Occipital lobe (tissue), 2 donors: ENCODE measurements around the gene TEF. TPM values are rescaled to one million over a fixed set of nuclear protein-coding genes. Genes with fewer than 3 reads are reported as not detected.

Source experiments
- DNase-seq: peaks from one replicate; lab custom pipeline; 2025; lab: John Stamatoyannopoulos, UW
- total RNA-seq: library from RNA; depleted of rRNA; stranded (reverse); fragments of >200 nt; gene quantifications from one replicate; pipeline ENCODE4 v1.2.3, GENCODE V29; 2014

TEF gene
- total RNA-seq, 1 donor from 2014 or later: 10.0 TPM

DNA sequence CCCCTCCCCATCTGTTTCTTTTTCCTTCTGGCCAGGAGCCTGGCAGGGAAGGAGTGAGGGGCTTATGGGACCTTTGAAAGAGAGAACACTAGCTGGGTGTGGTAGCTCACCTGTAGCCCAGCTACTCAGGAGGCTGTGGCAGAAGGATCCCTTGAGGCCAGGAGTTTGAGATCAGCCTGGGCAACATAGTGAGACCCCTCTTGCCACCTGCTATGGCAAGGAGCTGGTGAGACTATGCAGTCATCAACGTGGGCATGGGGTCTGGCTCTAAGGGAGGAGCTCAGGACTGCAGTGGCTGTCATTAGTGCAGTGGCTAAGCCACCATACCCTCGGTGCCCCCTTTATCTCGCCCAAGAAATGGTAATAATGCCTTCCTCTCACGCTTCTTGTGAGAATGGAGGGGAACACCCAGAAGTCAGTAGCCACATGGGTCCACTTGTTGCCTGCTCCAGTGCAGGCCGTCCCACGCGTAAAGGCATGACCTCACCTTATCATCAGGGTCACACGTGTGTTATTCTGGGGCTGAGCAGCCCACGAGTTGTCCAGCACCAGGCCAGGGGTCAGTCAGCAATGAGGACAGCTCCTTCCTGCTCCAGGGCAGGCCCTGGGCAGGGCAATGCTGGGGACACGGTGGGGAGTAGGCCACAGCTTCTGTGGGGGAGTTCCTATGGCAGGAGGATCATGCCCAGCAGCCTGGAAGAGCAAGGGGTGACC, 27.7 kb upstream of the TEF start:
- no peak for DNase-seq

DNA sequence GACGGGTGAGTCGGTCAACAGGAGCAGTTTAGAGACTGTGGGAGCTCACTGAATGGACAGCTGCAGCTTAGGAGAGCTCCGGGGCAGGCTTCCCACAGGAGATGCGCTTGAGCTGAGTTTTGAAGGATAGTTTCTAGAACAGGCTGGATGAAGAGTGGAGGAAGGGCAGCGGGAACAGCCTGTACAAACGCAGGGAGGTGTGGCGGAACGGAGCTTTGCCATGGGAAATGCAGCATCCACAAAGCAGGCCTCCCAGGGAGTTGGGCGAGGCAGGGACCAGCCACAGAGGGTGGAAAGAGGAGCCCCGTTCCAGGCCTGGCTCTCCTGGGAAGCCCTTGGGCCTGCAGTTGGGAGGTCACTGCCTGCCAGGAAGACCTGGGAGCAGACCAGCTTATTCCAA, 26.8 kb upstream of the TEF start:
- DNase-seq: no peak

DNA sequence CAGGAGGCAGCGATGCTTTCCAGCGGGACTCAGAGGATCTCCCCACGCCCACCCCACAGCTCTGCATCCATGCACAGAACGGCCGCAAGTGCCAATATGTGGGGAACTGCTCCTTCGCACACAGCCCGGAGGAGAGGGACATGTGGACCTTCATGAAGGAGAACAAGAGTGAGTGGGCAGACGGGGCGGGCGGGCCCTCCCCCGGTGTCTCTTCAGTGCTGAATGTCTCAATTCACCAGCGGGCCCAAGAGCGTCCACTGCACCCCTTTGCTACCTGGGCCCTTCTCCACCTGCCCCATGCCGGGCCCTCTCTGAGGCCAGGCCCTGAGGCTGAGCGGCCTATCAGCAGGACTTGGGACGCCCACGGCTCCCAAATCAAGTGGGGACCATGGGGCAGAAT, 25.8 kb upstream of the TEF start:
- DNase-seq: no peak

DNA sequence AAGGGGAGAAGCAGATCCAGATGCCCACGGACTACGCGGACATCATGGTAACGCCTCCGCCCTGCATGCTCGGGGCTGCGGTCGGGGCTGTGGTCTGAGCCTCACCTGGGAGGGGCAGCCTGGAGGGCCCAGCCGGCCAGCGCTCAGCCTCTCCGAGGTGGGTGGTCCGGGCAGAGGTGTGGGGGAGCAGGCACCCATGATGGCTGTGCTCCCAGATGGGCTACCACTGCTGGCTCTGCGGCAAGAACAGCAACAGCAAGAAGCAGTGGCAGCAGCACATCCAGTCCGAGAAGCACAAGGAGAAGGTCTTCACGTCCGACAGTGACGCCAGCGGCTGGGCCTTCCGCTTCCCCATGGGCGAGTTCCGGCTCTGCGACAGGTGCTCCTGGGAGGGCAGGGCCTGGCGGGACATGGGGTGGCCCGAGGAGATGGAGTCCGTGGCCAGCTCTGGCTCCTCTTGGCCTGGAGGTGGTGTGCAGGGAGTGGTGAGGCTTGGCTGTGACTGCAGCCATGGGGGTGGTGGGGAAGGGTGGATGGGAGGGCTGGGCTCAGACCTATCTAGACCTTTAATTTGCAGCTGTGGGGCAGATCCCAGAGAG, 25.2 kb upstream of the TEF start:
- no peak for DNase-seq

- no peak for DNase-seq
Measured at GRCh38 chr22:41357191-41357590, 24.6 kb upstream of the TEF start.

- DNase-seq: no peak
Measured at GRCh38 chr22:41358927-41359326, 22.8 kb upstream of the TEF start.

GRCh38 chr22:41359376-41359775, 22.4 kb upstream of the TEF start:
- DNase-seq: no peak

GRCh38 chr22:41360126-41360525, 21.6 kb upstream of the TEF start:
- no peak for DNase-seq

DNA sequence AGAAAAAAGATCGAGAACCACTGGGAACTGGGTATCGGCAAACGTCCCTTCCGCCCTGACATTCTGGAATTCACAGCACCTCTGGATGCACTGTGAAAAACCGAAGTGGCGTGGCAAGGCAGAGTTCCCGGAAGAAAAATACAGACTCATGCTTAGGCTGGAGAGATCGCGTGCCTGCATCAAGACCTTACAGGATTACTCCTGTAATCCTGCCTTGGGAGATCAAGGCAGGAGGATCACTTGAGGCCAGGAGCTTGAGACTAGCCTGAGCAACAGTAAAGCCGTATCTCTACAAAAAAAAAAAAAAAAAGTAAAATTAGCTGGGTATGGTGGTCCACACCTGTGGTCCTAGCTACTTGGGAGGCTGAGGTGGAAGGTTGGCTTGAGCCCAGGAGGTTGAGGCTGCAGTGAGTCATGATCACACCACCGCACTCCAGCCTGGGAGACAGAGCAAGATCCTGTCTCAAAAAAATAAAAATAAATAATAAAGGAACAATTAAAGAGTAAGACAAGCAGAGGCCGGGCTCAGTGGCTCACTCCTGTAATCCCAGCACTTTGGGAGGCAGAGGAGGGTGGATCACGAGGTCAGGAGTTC, 19.9 kb upstream of the TEF start:
- no peak for DNase-seq

GRCh38 chr22:41362615-41363014, 19.1 kb upstream of the TEF start:
- DNase-seq: no peak

DNA sequence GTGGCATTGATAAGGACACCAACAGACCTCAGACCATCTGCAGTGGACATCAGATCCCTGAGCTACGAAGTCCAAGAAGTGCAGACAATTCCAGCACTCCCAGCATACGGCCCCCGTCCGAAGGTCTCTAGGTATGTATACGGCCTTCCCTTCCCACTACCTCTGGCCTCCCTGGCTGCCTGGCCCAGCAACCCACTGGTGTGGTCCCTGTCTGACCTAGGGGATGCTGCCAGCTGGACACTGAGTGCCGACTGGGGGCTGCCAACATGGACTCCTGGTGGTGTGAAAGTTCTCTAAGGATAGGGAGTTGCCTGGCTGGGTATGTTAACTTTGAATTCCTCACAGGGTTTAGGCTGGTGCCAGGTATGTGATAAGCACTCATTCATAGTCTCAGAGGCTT, 17.5 kb upstream of the TEF start:
- no peak for DNase-seq

DNA sequence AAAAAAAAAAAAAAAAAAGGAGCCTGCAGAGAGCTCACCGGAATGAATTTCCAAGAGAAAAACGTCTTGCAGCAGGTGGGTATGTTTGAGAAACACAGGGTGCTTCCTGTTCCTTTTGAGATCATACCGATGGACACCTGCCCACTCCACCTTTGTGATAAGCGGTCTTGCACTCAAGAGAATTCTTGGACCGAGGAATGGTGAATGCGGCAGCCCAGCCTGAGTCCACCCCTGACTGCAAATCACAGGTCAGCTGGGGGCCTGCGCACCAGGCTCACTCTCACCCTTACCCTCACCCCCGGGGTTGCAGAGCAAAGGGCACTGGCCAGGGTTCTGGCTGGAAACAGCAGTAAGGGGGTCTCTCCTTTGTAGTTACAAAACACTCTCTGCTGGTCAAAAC, 16.8 kb upstream of the TEF start:
- DNase-seq: no peak

GRCh38 chr22:41365425-41365824, 16.3 kb upstream of the TEF start:
- no peak for DNase-seq

DNA sequence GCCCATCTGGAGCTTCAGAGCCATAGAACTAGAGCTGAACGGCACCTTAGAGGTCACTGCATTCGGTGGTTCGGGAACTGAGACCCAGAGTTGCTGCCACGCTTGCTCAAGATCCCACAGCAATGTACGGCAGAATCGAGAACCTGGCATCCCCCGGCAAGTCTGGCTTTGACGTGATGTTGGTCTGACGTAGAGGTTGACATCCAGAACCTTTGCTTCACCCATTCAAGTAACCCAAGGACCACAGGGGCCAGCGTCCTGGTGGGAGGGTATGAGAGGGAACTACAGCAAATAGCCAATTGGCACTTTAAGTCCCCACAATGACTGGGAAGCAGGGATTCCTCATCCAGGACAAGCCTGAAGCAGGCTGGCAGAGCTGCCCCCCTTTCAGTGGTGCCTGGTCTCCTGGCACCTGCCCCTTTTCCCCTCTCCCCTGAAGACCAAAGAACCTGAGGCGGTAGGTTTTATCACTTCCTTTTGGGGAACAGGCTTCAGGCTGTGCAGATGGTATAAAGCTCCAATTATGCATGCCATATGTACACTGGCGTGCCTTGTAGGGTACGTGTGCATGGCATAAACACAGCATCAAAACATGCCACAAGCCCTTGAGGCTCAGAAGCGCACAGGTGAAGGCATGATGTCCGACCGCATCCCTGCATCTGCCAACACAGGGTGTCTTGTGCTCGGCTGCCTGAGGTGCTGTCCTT, 15.3 kb upstream of the TEF start:
- no peak for DNase-seq

- DNase-seq: peak; percentile 97
Measured at GRCh38 chr22:41367039-41367679, 14.6 kb upstream of the TEF start.

DNA sequence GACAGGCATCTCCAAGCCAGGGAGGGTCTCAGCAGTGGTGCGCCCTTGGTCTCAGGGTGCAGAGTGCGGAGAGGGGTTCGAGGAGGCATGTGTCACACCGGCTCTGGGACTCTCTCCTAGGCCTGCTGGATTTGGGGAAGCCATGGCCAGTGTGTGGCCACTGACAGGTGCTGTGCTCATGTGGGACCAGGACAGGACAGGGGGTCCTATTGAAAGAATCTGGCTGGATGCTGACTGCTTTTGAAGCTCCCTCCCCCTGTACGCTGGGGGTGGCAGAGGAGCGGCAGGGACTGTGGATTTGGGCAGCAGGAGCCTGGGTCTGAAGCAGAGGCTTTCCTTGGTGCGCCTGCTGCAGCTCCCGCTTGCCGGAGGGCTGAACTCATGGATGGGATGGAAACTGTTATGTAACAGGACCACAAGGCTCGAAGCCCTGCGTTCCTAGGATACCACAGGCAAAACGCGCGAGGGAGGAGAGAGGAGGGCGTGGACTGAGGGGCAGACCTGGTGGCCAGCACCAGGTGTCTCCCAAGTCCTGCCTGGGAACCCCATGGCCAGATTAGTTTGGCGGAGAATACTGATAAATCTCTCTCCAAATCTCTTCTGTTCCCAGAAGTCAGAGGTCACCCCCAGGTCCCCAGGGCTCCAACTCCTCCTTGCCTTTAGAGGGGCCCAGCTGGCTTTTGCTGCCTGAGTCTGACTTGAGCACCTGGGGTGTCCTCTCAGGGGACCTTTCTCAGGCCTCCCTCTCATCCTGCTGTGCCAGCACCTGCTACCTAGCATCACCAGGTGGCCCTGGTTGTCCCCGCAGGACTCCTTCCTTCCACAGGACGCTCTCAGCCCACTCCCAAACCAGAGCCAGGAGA, 13.8 kb upstream of the TEF start:
- DNase-seq: peak; percentile 62

GRCh38 chr22:41368543-41369423, 13.0 kb upstream of the TEF start:
- peak; percentile 19 for DNase-seq

DNA sequence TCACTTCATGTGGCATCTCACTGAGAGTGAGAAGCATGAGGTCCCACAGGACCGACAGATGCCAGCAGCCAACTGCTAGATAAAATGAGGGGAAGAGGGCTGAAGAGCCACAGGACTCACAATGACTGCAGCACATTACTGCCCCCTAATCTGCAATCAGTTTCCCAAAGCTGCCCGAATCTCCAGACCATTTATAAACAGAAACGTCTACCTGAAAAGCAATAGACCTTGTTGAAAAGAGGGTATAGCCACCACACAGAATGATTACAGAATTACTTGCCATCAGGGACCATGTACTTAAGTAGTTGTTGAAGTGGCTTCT, 12.4 kb upstream of the TEF start:
- DNase-seq: no peak

GRCh38 chr22:41369837-41370236, 11.9 kb upstream of the TEF start:
- DNase-seq: no peak

DNA sequence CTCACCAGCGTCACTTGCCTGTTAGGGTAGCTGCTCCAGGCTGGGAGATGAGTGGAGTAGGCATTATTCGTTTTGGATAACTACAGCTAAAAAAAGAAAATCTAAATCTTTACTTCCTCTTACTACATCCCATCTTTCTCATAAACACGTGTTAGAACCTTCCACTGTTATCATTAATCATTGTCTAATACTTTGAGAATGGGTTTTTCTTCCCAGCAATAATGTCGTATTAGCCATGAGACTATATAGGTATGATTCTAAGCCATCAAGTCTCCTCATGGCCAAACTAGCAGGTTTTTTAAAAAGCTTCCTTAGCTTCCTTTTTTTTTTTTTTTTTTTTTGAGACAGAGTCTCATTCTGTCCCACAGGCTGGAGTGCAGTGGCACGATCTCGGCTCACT, 3.9 kb upstream of the TEF start:
- DNase-seq: no peak
